ENCODE results near the gene EPHB4. TPM values are rescaled to one million over a fixed set of nuclear protein-coding genes. Genes with fewer than 3 reads are reported as not detected.

EPHB4 gene
- total RNA-seq, 6 experiments from 2014 or later, result 23.9 to 43.7 (median 36.8) TPM

GRCh38 chr7:100804681-100805431, 22.5 kb downstream of the EPHB4 start:
- intact Hi-C loops (cut with DNase I), result no loop called here

GRCh38 chr7:100803398-100804161, 23.7 kb downstream of the EPHB4 start:
- Histone ChIP-seq H3K36me3 (peaks cover 0 to 52% (median 21%) of the 10 kb centered on the region in 4 donors), H3K4me1 (peaks cover 0 to 4% (median 0%) of the 10 kb centered on the region in 4 donors), H3K27me3 (no peaks in the 10 kb centered on the region), H3K27ac (peak overlapping the region in 1 of 3 donors; percentile 8), H3K9me3 (no peaks in the 10 kb centered on the region), H3K4me3 (no peak overlapping the region)
- TF ChIP-seq POLR2A (IDR thresholded peaks at IDR 0.05), result no peak
- TF ChIP-seq CTCF (IDR thresholded peaks at IDR 0.05), result no peak
- WGBS (ENCODE audit: insufficient coverage, low coverage, low lambda C conversion rate, missing lambda C conversion rate), result 35% methylated on average over 14 of the region's 19 CpGs
- DNase-seq, result no peak
- ATAC-seq, result peak; percentile 39 to 79 (median 40)
- intact Hi-C loops (cut with DNase I), result no loop called here

More at GRCh38 chr7:100804681-100805431, 22.5 kb downstream of the EPHB4 start:
- H3K4me1 ChIP-seq, result peaks cover 0 to 4% (median 0%) of the 10 kb centered on the region in 4 donors
- 88% methylated on average over 5 of the region's 22 CpGs for WGBS (ENCODE audit: insufficient coverage, low coverage, low lambda C conversion rate, missing lambda C conversion rate)
- H3K27ac ChIP-seq, result no peak overlapping the region
- DNase-seq, result no peak
- no peak for TF ChIP-seq CTCF (IDR thresholded peaks at IDR 0.05)
- no peak for TF ChIP-seq POLR2A (IDR thresholded peaks at IDR 0.05)
- no peaks in the 10 kb centered on the region for H3K9me3 ChIP-seq
- no peak overlapping the region for H3K4me3 ChIP-seq
- no peak for ATAC-seq
- H3K27me3 ChIP-seq, result no peaks in the 10 kb centered on the region
- peaks cover 0 to 59% (median 25%) of the 10 kb centered on the region in 4 donors for H3K36me3 ChIP-seq

- H3K27ac ChIP-seq, result peak overlapping the region in 1 of 3 donors; percentile 8
- no peaks in the 10 kb centered on the region for H3K27me3 ChIP-seq
- DNase-seq (no peak), ATAC-seq (no peak)
- no peak overlapping the region for H3K4me3 ChIP-seq
- no peaks in the 10 kb centered on the region for H3K9me3 ChIP-seq
- peaks cover 0 to 4% (median 0%) of the 10 kb centered on the region in 4 donors for H3K4me1 ChIP-seq
- H3K36me3 ChIP-seq, result peaks cover 0 to 45% (median 18%) of the 10 kb centered on the region in 4 donors
- intact Hi-C loops (cut with DNase I), result no loop called here
- no CpG with 5 or more reads among the region's 4 CpGs for WGBS (ENCODE audit: insufficient coverage, low coverage, low lambda C conversion rate, missing lambda C conversion rate)
- TF ChIP-seq CTCF (IDR thresholded peaks at IDR 0.05) (no peak), POLR2A (IDR thresholded peaks at IDR 0.05) (no peak)
Observed at GRCh38 chr7:100802951-100803350, 24.4 kb downstream of the EPHB4 start.

GRCh38 chr7:100801833-100802568, 25.3 kb downstream of the EPHB4 start:
- no peaks in the 10 kb centered on the region for H3K27me3 ChIP-seq
- peaks cover 0 to 4% (median 0%) of the 10 kb centered on the region in 4 donors for H3K4me1 ChIP-seq
- no peaks in the 10 kb centered on the region for H3K9me3 ChIP-seq
- 29% methylated on average over 5 of the region's 18 CpGs for WGBS (ENCODE audit: insufficient coverage, low coverage, low lambda C conversion rate, missing lambda C conversion rate)
- H3K4me3 ChIP-seq, result no peak overlapping the region
- TF ChIP-seq POLR2A (IDR thresholded peaks at IDR 0.05) (no peak), CTCF (IDR thresholded peaks at IDR 0.05) (no peak)
- no peak for DNase-seq
- ATAC-seq, result peak in 3 of 4 donors; percentile 13 to 29 (median 21)
- peaks cover 0 to 36% (median 14%) of the 10 kb centered on the region in 4 donors for H3K36me3 ChIP-seq
- intact Hi-C loops (cut with DNase I), result no loop called here
- no peak overlapping the region for H3K27ac ChIP-seq
